Embryonic facial prominence (tissue), 1 donor: ENCODE results near the gene ZNF335.
"Not testable (repeated sequence)": the region's sequence is repeated elsewhere in the genome, so short reads cannot be mapped to it uniquely, and the experiment has no call there.

ENCODE experiments used
- DNase-seq: peaks from one replicate; pipeline ENCODE4 v3.0.0-alpha.2; 2016; ENCODE audit errors: extremely low spot score

Gene ZNF335

DNA sequence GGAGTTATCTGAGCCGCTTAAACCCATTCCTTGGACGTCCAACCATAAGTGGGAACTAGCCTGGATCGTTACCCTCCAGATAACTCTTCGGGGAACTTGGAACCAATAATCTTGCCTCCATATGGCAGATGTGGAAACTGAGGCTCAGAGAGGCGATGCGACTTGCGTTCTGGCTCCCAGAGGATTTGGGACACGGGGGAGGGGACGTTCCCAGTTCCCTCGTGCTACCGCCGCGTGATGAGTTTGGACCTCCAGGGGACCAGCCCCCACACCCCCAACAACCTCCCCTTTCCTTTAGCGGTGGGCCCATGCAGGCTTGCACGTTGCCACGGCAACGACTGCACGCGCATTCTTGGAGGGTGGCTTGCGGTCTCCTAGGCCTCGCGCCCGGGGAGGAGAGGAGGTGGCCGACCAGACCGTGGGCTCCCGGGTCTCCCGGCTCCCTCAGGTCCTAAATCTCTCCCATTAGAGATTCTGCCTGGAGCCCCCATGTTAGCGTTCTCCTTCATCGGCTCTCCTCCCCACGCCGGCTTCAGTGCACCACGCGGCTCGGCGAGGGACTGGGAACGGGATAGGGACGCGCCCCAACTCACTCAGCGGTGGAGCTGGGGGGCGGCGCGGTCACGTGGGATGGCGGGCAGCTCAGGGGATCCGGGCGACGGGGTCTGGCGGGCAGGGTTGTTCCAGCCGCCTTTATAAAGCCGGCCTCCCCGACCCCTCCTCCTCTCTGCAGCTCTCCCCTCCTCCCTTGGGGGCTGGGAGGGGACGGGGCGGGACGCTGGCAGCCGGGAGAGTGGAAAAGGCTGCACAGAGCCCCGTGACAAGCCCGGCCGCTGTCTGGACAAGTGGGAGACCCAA lies 60.3 kb downstream of the ZNF335 start, which contains the start of gene PLTP:
TSS of gene PLTP (minus strand) at position 670 of the 858 bp plus-strand sequence. CDS start 703 bp downstream, outside the sequence.
- peak; percentile 13 for DNase-seq

DNA sequence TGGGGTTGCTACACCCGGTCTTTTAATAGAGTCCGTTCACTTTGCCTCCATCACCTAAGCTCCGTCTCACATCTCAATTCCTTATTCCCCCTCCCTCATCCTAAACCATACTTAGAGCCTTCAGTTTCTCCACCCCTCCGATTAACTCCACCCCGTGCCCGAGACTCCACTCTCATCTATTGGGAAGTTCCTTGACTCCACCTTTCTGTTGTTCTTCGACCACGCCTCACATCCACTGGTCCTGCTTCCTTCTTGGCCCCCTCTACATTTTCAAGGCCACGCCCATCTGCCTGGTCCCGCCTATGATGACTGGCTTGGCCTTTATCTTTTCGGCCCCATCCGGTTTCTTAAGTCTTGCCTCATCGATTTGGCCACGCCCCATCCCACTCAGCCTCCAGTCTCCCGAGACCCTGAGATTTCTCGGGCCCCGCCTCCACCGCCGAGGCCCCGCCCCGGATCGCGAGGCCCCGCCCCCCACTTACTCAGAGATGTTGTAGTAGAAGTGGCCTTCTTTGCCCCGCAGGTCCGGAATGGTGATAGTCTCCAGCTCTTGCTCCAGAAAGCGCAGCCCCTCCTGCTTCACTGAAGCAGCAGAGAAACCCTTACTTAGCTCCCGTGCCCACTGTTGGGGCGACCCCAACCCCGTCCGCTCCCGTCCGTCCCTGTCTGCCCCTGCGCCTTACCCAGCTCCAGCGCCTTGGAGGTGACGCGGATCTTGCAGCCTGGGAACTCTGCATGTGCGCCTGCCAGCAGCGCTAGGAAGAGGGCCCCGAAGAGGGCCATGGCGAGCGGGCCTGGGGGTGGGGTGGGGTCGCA lies 61.1 kb downstream of the ZNF335 start:
- peak; percentile 89 for DNase-seq

DNA sequence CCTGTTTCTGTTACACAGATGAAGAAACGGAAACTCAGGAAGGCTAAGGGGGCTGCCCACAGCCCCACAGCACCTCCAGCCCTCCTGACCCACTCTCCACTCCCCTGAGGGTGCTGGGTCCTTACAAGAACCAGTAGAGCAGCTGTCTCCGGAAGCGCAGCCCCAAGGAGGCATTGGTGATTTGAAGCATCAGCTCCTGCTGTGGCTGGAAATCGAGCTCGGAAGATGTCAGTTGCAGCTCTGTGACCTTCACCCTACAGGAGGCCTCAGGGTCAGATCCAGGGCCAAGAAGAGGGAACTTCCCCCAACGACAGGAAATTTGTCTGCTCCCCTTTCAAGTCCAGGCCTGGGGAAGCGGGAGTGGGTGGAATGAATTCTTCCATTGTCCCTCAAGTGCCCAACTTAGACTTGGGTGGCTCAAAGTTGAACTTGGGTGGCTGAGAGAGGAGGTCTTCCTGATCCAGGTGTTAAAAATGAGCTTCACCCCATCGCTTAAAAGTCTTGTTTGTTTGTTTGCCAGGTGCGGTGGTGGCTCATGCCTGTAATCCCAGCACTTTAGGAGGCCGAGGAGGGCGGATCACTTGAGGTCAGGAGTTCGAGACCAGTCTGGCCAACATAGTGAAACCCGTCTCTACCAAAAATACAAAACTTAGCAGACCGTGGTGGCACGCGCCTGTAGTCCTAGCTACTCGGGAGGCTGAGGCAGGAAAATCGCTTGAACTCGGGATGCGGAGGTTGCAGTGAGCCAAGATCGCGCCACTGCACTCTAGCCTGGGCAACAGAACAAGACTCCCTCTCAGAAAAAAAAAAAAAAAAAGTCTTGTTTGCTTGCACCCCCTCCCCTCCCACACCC lies 62.0 kb downstream of the ZNF335 start:
- DNase-seq = no peak

DNA sequence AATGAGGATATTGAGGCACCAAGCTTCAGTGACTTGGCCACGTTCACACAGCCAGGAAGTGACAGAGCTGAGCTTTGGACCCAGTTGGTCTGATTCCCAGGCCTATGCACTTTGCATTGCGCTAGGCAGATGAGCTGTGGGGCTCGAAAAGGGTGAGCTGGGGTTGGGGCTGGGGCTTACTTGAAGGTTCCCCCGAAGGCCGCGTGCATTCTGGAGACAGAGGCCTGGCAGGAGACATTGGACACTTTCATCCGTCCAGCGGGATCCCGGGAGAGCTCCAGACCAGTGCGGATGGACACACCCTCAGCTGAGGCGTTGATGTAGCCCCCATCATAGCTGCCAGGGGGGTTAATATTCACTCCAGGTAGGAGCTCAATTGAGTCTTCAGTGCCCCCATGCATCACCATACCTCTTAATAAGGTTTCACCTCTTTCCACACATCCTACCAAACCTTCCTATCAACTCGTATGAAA lies 62.6 kb downstream of the ZNF335 start:
- no peak for DNase-seq

DNA sequence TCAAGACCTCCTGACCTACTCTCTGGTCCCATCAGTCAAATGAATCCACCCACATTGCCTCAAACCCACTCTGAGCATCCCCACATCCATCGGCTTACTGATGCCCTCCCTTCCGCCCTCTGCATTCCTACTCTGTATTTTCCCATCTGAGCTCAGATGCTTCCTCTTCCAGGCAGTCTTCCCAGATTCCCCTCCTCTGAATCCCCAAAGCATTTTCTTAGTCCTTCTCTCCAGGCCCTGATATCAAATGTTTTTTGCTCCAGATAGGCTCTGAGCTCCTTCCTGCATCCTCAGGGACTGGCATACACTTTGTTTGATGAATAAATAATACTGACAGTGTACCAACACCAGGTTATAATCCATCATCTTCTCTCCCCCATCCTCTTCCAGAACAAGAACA lies 63.9 kb downstream of the ZNF335 start:
- no peak for DNase-seq

DNA sequence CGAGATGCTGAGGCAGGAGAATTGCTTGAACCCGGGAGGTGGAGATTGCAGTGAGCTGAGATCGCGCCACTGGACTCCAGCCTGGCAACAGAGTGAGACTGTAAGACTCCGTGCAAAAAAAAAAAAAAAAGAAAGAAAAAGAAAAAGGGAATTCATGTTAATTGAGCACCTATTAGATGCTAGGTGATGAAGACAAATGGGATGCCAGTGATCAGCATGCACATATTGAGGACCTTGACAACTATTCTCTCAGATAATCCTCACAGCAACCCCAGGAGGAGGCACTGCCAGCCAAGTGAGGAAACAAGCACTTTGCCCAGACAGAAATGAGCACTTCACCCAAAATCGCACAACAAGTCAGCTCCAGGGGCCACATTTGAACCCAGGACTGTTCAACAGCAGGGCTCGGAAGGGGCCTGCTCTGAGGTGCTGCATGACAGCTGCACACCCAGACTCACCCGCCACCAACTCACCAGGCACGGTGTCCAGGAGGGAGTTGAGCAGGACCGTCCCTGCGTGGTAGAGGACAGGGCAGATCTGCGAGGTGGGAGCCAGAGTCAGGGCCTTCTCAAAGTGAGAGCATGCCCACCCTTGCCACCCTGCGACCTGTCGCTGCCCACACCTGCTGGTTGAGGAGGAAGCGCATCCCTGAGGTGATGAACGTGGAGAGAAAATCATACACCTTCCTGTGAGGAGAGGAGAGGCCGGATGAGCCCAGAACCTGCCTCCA lies 64.6 kb downstream of the ZNF335 start:
- DNase-seq = no peak

DNA sequence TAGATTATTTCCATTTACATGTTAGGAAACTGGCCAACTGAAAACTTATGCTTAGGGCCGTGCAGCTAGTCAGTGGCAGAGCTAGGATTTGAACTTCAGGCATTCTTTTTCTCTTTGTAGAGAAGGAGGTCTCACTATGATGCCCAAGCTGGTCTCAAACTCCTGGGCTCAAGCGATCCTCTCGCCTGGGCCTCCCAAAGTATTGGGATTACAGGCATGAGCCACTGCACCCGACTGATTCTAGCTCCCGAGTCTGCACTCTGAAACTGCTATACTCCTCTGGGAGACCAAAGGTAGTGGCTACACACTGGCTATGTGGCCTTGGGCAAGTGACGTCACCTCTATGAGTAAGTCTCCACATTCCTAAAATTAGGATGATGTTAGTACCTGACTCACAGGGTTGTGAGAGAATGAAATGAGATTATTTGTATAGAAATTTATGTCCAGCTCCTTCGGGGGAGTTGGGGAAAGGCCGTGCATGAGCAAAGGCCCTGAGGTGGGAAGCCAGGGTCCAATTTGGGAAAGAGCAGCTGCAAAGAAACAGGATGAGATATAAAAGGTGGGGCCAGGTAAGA lies 66.4 kb downstream of the ZNF335 start:
- DNase-seq = no peak

DNA sequence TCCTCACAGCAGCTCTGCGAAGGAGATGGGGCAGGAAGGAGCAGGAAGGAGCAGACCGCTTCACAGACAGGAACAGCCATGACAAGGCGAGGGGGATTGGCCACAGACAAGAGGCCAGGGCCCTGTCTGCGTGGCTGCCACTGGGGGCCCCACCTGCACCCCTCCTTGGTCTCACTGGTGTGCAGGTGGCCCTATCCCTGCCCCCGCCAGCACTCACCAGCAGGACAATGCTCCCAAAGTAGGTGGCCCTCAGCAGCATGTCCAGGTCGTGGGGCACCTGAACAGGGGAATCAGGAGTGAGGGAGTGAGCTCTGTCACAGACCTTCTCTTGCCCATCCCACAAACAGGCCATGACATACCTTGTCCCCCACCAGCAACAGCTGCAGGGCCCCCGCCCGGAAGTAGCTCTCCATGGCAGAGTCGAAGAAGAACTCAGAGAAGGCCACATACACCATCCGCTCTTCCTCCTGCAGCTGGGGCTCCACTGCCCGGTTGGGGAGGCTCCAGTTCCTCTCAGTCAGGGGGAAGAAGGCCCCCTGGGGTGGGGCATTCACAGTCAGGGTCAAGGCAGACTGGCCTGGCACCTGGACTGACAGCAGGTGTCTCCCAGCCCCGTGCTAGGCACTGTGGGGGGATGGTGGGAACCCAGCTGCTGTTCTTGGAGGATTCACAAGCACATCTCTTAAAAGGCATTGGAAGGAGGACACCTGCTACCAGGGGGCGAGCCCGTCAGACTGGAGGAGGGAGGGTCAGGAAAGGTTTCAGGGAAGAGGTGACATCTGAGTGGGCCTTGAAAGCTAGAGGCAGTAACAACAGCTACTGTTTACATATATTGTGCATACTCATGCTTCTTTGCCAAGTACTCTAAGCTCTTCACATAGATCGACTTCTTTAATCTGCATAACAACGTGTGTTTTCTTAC lies 67.2 kb downstream of the ZNF335 start:
- DNase-seq = no peak

DNA sequence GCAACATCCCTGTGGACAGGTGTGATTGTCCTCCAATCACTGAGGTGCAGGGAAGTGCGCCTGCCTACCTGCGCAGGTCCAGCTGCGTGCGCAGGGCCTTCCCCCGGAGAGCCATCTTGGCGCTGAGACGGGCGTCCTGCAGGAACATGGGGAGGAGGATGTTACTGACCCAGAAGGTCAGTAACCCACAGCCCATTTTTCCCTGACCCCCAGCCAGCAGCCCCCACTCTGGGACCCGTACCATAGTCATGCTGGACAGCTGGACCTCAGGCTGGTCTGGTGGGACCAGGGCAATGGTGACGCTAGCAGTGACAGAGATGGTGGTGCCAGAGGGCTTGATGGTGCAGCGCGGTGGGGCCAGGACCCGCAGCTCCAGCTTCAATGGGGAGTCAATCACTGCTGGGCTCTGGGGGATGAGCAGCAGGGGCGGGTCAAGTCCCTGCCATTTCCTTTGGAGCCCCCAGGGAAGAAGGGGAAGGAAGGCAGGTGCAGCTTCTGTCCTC lies 69.8 kb downstream of the ZNF335 start:
- DNase-seq = no peak

DNA sequence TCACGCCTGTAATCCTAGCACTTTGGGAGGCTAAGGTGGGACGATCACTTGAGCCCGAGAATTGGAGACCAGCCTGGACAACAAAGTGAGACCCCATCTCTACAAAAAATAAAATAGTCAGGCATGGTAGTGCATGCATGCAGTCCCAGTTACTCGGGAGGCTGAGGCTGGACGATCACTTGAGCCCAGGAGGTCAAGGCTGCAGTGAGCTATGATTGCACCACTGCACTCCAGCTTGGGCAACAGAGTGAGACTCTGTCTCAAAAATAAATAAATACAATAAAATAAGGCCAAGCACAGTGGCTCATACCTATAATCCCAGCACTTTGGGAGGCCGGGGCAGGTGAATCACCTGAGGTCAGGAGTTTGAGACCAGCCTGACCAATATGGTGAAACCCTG lies 70.7 kb downstream of the ZNF335 start:
- DNase-seq = not testable (repeated sequence)

DNA sequence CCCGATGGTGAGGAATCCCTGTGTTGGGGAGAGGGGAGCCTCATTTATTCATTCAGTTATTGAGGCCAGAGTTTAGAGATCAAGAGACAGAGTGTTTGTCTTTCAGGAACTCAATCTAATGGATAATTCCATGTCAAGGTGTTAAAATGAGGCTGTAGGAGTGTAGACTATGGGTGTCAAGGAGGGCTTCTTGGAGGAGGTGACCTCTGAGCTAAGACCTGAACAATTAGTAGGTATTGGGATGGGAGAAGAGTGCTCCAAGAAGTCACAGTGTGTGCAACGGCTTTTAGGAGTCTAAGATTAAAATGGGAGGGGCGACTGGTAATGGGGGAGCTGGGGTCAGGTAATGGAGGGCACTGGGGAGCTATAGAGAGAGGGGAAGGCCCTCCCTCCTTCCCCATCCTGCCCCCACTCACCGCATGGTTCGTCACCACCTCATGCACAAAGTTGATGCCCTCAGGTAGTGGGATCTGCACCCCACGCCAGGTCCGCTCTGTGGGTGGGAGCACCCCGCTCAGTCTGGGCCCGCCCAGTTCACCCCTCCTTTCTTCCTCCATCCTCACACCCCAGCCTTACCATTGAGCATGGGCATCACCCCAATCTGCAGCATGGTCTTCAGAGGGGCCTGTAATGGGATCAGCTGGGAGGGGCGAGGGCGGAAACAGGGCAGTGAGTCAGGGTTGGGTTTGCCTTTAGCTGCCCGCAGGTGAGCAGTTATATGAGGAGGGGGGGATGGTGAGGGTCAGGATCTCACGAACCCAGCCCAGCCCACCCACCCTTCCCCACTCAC lies 72.8 kb downstream of the ZNF335 start:
- no peak for DNase-seq
